ENCODE measurements around the gene ST13.

DNA sequence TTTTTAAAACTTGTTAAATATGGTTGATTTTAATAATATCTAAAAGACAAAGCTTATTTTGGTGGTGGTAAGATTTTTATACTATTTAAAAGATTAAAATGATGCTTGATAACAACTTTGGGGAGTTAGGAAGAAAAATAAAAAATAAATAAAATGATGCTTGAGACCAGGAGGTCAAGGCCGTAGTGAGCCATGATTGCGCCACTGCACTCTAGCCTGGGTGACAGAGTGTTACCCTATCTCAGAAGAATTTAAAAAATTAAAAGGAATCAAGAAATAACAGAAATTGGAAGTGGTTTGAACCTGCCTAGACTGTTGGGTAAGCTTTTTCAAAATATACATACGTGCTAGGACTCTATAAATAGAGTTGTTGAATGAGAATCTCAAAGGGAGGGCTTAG is 17.6 kb upstream of the ST13 start:
- no peak for TF ChIP-seq POLR2A (conservative IDR thresholded peaks at IDR 0.05)
- TF ChIP-seq, protein P1, sequence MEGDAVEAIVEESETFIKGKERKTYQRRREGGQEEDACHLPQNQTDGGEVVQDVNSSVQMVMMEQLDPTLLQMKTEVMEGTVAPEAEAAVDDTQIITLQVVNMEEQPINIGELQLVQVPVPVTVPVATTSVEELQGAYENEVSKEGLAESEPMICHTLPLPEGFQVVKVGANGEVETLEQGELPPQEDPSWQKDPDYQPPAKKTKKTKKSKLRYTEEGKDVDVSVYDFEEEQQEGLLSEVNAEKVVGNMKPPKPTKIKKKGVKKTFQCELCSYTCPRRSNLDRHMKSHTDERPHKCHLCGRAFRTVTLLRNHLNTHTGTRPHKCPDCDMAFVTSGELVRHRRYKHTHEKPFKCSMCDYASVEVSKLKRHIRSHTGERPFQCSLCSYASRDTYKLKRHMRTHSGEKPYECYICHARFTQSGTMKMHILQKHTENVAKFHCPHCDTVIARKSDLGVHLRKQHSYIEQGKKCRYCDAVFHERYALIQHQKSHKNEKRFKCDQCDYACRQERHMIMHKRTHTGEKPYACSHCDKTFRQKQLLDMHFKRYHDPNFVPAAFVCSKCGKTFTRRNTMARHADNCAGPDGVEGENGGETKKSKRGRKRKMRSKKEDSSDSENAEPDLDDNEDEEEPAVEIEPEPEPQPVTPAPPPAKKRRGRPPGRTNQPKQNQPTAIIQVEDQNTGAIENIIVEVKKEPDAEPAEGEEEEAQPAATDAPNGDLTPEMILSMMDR (IDR thresholded peaks at IDR 0.05 in 2 of 3, conservative IDR thresholded peaks at IDR 0.05 in 1 of 3; ENCODE audit: insufficient read depth in 2 of 3, low read depth in 1 of 3, low read length in 3 of 3), result no peak
- no peak for TF ChIP-seq POLR2AphosphoS5 (IDR thresholded peaks at IDR 0.05; ENCODE audit: control insufficient read depth, insufficient read depth, low read depth, low read length)

Measured in K562 (cell line).